NCI-H128 (cell line): ENCODE results near the gene ZBED4.

Source experiments
- DNase-seq: peaks from one replicate; lab custom pipeline; 2025; ENCODE audit not compliant: unreplicated experiment; lab: John Stamatoyannopoulos, UW

Gene ZBED4

GRCh38 chr22:49853981-49854831, 562 bp downstream of the ZBED4 start:
- DNase-seq: no peak

GRCh38 chr22:49855251-49855911, 1.7 kb downstream of the ZBED4 start:
- no peak for DNase-seq

- no peak for DNase-seq
Measured at GRCh38 chr22:49856343-49856742, 2.7 kb downstream of the ZBED4 start.

GRCh38 chr22:49856766-49857618, 3.3 kb downstream of the ZBED4 start:
- DNase-seq: no peak

GRCh38 chr22:49858827-49859226, 5.2 kb downstream of the ZBED4 start:
- DNase-seq: no peak

GRCh38 chr22:49861642-49862495, 8.2 kb downstream of the ZBED4 start:
- no peak for DNase-seq

GRCh38 chr22:49862496-49862776, 8.8 kb downstream of the ZBED4 start:
- DNase-seq: no peak

- DNase-seq: no peak
Measured at GRCh38 chr22:49863931-49864330, 10.3 kb downstream of the ZBED4 start.

GRCh38 chr22:49865156-49865555, 11.5 kb downstream of the ZBED4 start:
- DNase-seq: no peak

GRCh38 chr22:49866134-49866533, 12.5 kb downstream of the ZBED4 start:
- DNase-seq: no peak

GRCh38 chr22:49866646-49867045, 13.0 kb downstream of the ZBED4 start:
- no peak for DNase-seq

- DNase-seq: no peak
Measured at GRCh38 chr22:49867303-49868265, 13.9 kb downstream of the ZBED4 start.

GRCh38 chr22:49869086-49869830, 15.6 kb downstream of the ZBED4 start:
- DNase-seq: no peak

- no peak for DNase-seq
Measured at GRCh38 chr22:49869845-49870712, 16.4 kb downstream of the ZBED4 start.

- DNase-seq: no peak
Measured at GRCh38 chr22:49871482-49871881, 17.8 kb downstream of the ZBED4 start.

- DNase-seq: no peak
Measured at GRCh38 chr22:49872347-49872746, 18.7 kb downstream of the ZBED4 start.

- DNase-seq: no peak
Measured at GRCh38 chr22:49873228-49873940, 19.7 kb downstream of the ZBED4 start.
